GM12878 (cell line): Measurements from ENCODE around the gene ZNRF3. TPM values are rescaled to one million over a fixed set of nuclear protein-coding genes. Genes with fewer than 3 reads are reported as not detected.

ENCODE experiments used
- E2F8 ChIP-seq: fragments of 450-650 bp; IDR thresholded peaks from 2 replicates; pipeline ENCODE4 v1.6.1; 2018; ENCODE audit warnings: mild to moderate bottlenecking, low read depth, moderate library complexity; ENCODE audit not compliant: partially characterized antibody
- ZNF592 ChIP-seq: fragments of 450-650 bp; IDR thresholded peaks from 2 replicates; pipeline ENCODE4 v1.6.1; 2017; ENCODE audit warnings: mild to moderate bottlenecking, moderate library complexity
- polyA plus RNA-seq, 11 experiments: library from polyadenylated mRNA; depleted of rRNA in 4 of 11; unstranded in 6 of 11; stranded (reverse) in 5 of 11; fragments of >200 nt; fragmentation: Nextera tagmentation in 4 of 11; fragmentation: Illumina TruSeq in 1 of 11; extraction: Ambion mirVana in 4 of 11; extraction: Trizol in 1 of 11; gene quantifications; 1 replicate in 1 of 11; 2 replicates in 10 of 11; pipeline versions ENCODE4 v1.2.1 to v1.2.3, GENCODE V29; 2011 to 2016; ENCODE audit warnings: inconsistent platforms in 2 of 11, missing spikeins in 2 of 11, low read depth in 1 of 11
- small RNA-seq: library from RNA; depleted of rRNA; stranded (forward); fragments of <200 nt; gene quantifications from one replicate; pipeline ENCODE3, GENCODE V24; 2014
- total RNA-seq, 4 experiments: library from RNA; depleted of rRNA in 3 of 4; stranded (reverse); fragments of >200 nt in 3 of 4; fragmentation: Illumina TruSeq in 1 of 4; extraction: Trizol in 1 of 4; gene quantifications; 2 replicates each; pipeline versions ENCODE4 v1.2.1 to v1.2.3, GENCODE V29; 2013 to 2021

Gene ZNRF3
- total and polyA plus RNA-seq, 10 of the 15 experiments (the other 5 are each of a cell fraction or from before 2014, with no cell fraction given) = 0.05 to 2.4 (median 0.46) TPM

GRCh38 chr22:29106839-29107238 lies 223.5 kb downstream of the ZNRF3 start (continued):
- TF ChIP-seq ZNF592 = no peak
- no peak for TF ChIP-seq E2F8

Small RNA genes within 50 kb of the gene (small RNA-seq; reads per million reads assigned to genes)
- not detected for gene Z93930.1

Other genes starting within 250 kb of the ZNRF3 start
- gene TTC28, start 203.7 kb upstream of the ZNRF3 start, total RNA-seq (2014; rRNA removed) = 2.1 and 3.0 TPM in 2 replicates
- 1.3 and 1.6 TPM in 2 replicates for gene TTC28, start 203.7 kb upstream of the ZNRF3 start, total RNA-seq (2014; rRNA removed; fragmentation: Illumina TruSeq; extraction: Trizol)
- 5.8 and 8.4 TPM in 2 replicates for gene TTC28, start 203.7 kb upstream of the ZNRF3 start, total RNA-seq (2021)
- gene TTC28, start 203.7 kb upstream of the ZNRF3 start, polyA plus RNA-seq (2011; rRNA removed) = 0.12 and 0.15 TPM in 2 replicates
- gene TTC28, start 203.7 kb upstream of the ZNRF3 start, polyA plus RNA-seq (2014; fragmentation: Illumina TruSeq; extraction: Trizol) = 1.3 and 5.5 TPM in 2 replicates
- gene TTC28, start 203.7 kb upstream of the ZNRF3 start, polyA plus RNA-seq (2014; fragmentation: Nextera tagmentation; extraction: Ambion mirVana) = under 1 TPM; 0.22 to 0.32 TPM
- 0.87 and 1.1 TPM in 2 replicates for gene TTC28, start 203.7 kb upstream of the ZNRF3 start, polyA plus RNA-seq (2014; rRNA removed)
- gene TTC28, start 203.7 kb upstream of the ZNRF3 start, polyA plus RNA-seq (2016; fragmentation: Nextera tagmentation; extraction: Ambion mirVana) = 1 to 10 TPM; 2.3 TPM
- 17.8 and 20.7 TPM in 2 replicates for gene CHEK2, start 141.8 kb upstream of the ZNRF3 start, total RNA-seq (2014; rRNA removed)
- gene CHEK2, start 141.8 kb upstream of the ZNRF3 start, total RNA-seq (2014; rRNA removed; fragmentation: Illumina TruSeq; extraction: Trizol) = 22.9 and 25.6 TPM in 2 replicates
- 18.4 and 29.9 TPM in 2 replicates for gene CHEK2, start 141.8 kb upstream of the ZNRF3 start, total RNA-seq (2021)
- 59.7 and 61.5 TPM in 2 replicates for gene CHEK2, start 141.8 kb upstream of the ZNRF3 start, polyA plus RNA-seq (2011; rRNA removed)
- 27.7 and 36.9 TPM in 2 replicates for gene CHEK2, start 141.8 kb upstream of the ZNRF3 start, polyA plus RNA-seq (2014; fragmentation: Illumina TruSeq; extraction: Trizol)
- gene CHEK2, start 141.8 kb upstream of the ZNRF3 start, polyA plus RNA-seq (2014; fragmentation: Nextera tagmentation; extraction: Ambion mirVana) = 10 to 100 TPM; 31.1 to 31.4 TPM
- gene CHEK2, start 141.8 kb upstream of the ZNRF3 start, polyA plus RNA-seq (2014; rRNA removed) = 21.3 and 22.5 TPM in 2 replicates
- 10 to 100 TPM; 15.7 to 18.5 TPM for gene CHEK2, start 141.8 kb upstream of the ZNRF3 start, polyA plus RNA-seq (2016; fragmentation: Nextera tagmentation; extraction: Ambion mirVana)
- 20.8 and 21.2 TPM in 2 replicates for gene HSCB, start 141.5 kb upstream of the ZNRF3 start, total RNA-seq (2014; rRNA removed)
- gene HSCB, start 141.5 kb upstream of the ZNRF3 start, total RNA-seq (2014; rRNA removed; fragmentation: Illumina TruSeq; extraction: Trizol) = 20.9 and 22.2 TPM in 2 replicates
- 15.3 and 16.0 TPM in 2 replicates for gene HSCB, start 141.5 kb upstream of the ZNRF3 start, total RNA-seq (2021)
- gene HSCB, start 141.5 kb upstream of the ZNRF3 start, polyA plus RNA-seq (2011; rRNA removed) = 18.3 and 20.8 TPM in 2 replicates
- gene HSCB, start 141.5 kb upstream of the ZNRF3 start, polyA plus RNA-seq (2014; fragmentation: Illumina TruSeq; extraction: Trizol) = 15.9 and 18.7 TPM in 2 replicates
- 10 to 100 TPM; 10.6 to 19.0 TPM for gene HSCB, start 141.5 kb upstream of the ZNRF3 start, polyA plus RNA-seq (2014; fragmentation: Nextera tagmentation; extraction: Ambion mirVana)
- 24.2 and 26.6 TPM in 2 replicates for gene HSCB, start 141.5 kb upstream of the ZNRF3 start, polyA plus RNA-seq (2014; rRNA removed)
- gene HSCB, start 141.5 kb upstream of the ZNRF3 start, polyA plus RNA-seq (2016; fragmentation: Nextera tagmentation; extraction: Ambion mirVana) = 10 to 100 TPM; 26.9 to 28.4 TPM
- 18.0 and 21.2 TPM in 2 replicates for gene CCDC117, start 110.9 kb upstream of the ZNRF3 start, total RNA-seq (2014; rRNA removed)
- gene CCDC117, start 110.9 kb upstream of the ZNRF3 start, total RNA-seq (2014; rRNA removed; fragmentation: Illumina TruSeq; extraction: Trizol) = 21.7 TPM in 2 replicates
- gene CCDC117, start 110.9 kb upstream of the ZNRF3 start, total RNA-seq (2021) = 19.5 and 24.2 TPM in 2 replicates
- 24.6 and 49.9 TPM in 2 replicates for gene CCDC117, start 110.9 kb upstream of the ZNRF3 start, polyA plus RNA-seq (2011; rRNA removed)
- gene CCDC117, start 110.9 kb upstream of the ZNRF3 start, polyA plus RNA-seq (2014; fragmentation: Illumina TruSeq; extraction: Trizol) = 22.2 and 26.1 TPM in 2 replicates
- gene CCDC117, start 110.9 kb upstream of the ZNRF3 start, polyA plus RNA-seq (2014; fragmentation: Nextera tagmentation; extraction: Ambion mirVana) = 1 to 10 TPM; 6.3 to 8.3 TPM
- gene CCDC117, start 110.9 kb upstream of the ZNRF3 start, polyA plus RNA-seq (2014; rRNA removed) = 11.7 and 12.8 TPM in 2 replicates
- gene CCDC117, start 110.9 kb upstream of the ZNRF3 start, polyA plus RNA-seq (2016; fragmentation: Nextera tagmentation; extraction: Ambion mirVana) = 10 to 100 TPM; 31.7 to 32.2 TPM
- gene XBP1, start 83.0 kb upstream of the ZNRF3 start, total RNA-seq (2014; rRNA removed) = 234 and 238 TPM in 2 replicates
- gene XBP1, start 83.0 kb upstream of the ZNRF3 start, total RNA-seq (2014; rRNA removed; fragmentation: Illumina TruSeq; extraction: Trizol) = 134 and 138 TPM in 2 replicates
- 141 and 149 TPM in 2 replicates for gene XBP1, start 83.0 kb upstream of the ZNRF3 start, total RNA-seq (2021)
- gene XBP1, start 83.0 kb upstream of the ZNRF3 start, polyA plus RNA-seq (2011; rRNA removed) = 93.1 and 96.5 TPM in 2 replicates
- 165 and 186 TPM in 2 replicates for gene XBP1, start 83.0 kb upstream of the ZNRF3 start, polyA plus RNA-seq (2014; fragmentation: Illumina TruSeq; extraction: Trizol)
- gene XBP1, start 83.0 kb upstream of the ZNRF3 start, polyA plus RNA-seq (2014; fragmentation: Nextera tagmentation; extraction: Ambion mirVana) = 10 to 100 TPM; 44.5 to 67.3 TPM
- gene XBP1, start 83.0 kb upstream of the ZNRF3 start, polyA plus RNA-seq (2014; rRNA removed) = 149 and 183 TPM in 2 replicates
- 100 to 1,000 TPM; 276 to 313 TPM for gene XBP1, start 83.0 kb upstream of the ZNRF3 start, polyA plus RNA-seq (2016; fragmentation: Nextera tagmentation; extraction: Ambion mirVana)
- not detected in 2 replicates for gene C22orf31, start 178.3 kb downstream of the ZNRF3 start, total RNA-seq (2014; rRNA removed)
- not detected in 2 replicates for gene C22orf31, start 178.3 kb downstream of the ZNRF3 start, total RNA-seq (2014; rRNA removed; fragmentation: Illumina TruSeq; extraction: Trizol)
- not detected in 2 replicates for gene C22orf31, start 178.3 kb downstream of the ZNRF3 start, total RNA-seq (2021)
- gene C22orf31, start 178.3 kb downstream of the ZNRF3 start, polyA plus RNA-seq (2011; rRNA removed) = not detected in 2 replicates
- gene C22orf31, start 178.3 kb downstream of the ZNRF3 start, polyA plus RNA-seq (2014; fragmentation: Illumina TruSeq; extraction: Trizol) = not detected in 2 replicates
- gene C22orf31, start 178.3 kb downstream of the ZNRF3 start, polyA plus RNA-seq (2014; fragmentation: Nextera tagmentation; extraction: Ambion mirVana) = not detected
- gene C22orf31, start 178.3 kb downstream of the ZNRF3 start, polyA plus RNA-seq (2014; rRNA removed) = not detected in 2 replicates
- not detected for gene C22orf31, start 178.3 kb downstream of the ZNRF3 start, polyA plus RNA-seq (2016; fragmentation: Nextera tagmentation; extraction: Ambion mirVana)
- gene KREMEN1, start 189.5 kb downstream of the ZNRF3 start, total RNA-seq (2014; rRNA removed) = 0.17 and 0.27 TPM in 2 replicates
- gene KREMEN1, start 189.5 kb downstream of the ZNRF3 start, total RNA-seq (2014; rRNA removed; fragmentation: Illumina TruSeq; extraction: Trizol) = 0.13 and 0.14 TPM in 2 replicates
- 0.40 and 0.46 TPM in 2 replicates for gene KREMEN1, start 189.5 kb downstream of the ZNRF3 start, total RNA-seq (2021)
- gene KREMEN1, start 189.5 kb downstream of the ZNRF3 start, polyA plus RNA-seq (2011; rRNA removed) = 1.8 and 2.5 TPM in 2 replicates
- gene KREMEN1, start 189.5 kb downstream of the ZNRF3 start, polyA plus RNA-seq (2014; fragmentation: Illumina TruSeq; extraction: Trizol) = 0.05 and 0.59 TPM in 2 replicates
- gene KREMEN1, start 189.5 kb downstream of the ZNRF3 start, polyA plus RNA-seq (2014; fragmentation: Nextera tagmentation; extraction: Ambion mirVana) = under 1 TPM; 0.10 to 0.11 TPM
- 0.37 and 0.74 TPM in 2 replicates for gene KREMEN1, start 189.5 kb downstream of the ZNRF3 start, polyA plus RNA-seq (2014; rRNA removed)
- gene KREMEN1, start 189.5 kb downstream of the ZNRF3 start, polyA plus RNA-seq (2016; fragmentation: Nextera tagmentation; extraction: Ambion mirVana) = under 1 TPM in 1 of 2 experiments, not detected in 1; 0.20 TPM